H9 (cell line): ENCODE data around the gene UGT1A8. TPM values are rescaled to one million over a fixed set of nuclear protein-coding genes. Genes with fewer than 3 reads are reported as not detected.

Experiments
- DNase-seq: peaks from one replicate; pipeline ENCODE4 v3.0.0-alpha.2; 2017
- H2AFZ ChIP-seq: one replicate; pipeline ENCODE4 v1.6.1; 2013; ENCODE audit warnings: mild to moderate bottlenecking, low read length, control low read depth, moderate library complexity
- H2AK5ac ChIP-seq: 2 replicates; pipeline ENCODE4 v1.6.1; 2013; ENCODE audit warnings: low read length, control low read depth, mixed read lengths; ENCODE audit not compliant: insufficient read length
- H2BK120ac ChIP-seq: one replicate; pipeline ENCODE4 v1.6.1; 2013; ENCODE audit warnings: low read depth, mild to moderate bottlenecking, low read length, control low read depth, inconsistent platforms; ENCODE audit not compliant: poor library complexity, severe bottlenecking
- H2BK12ac ChIP-seq: 2 replicates; pipeline ENCODE4 v1.6.1; 2013; ENCODE audit warnings: low read length, control low read depth, mixed read lengths, low read depth; ENCODE audit not compliant: insufficient read length
- H2BK15ac ChIP-seq: 2 replicates; pipeline ENCODE4 v1.6.1; 2013; ENCODE audit warnings: low read depth, low read length, control low read depth
- H2BK20ac ChIP-seq: one replicate; pipeline ENCODE4 v1.6.1; 2013; ENCODE audit warnings: low read depth, mild to moderate bottlenecking, low read length, control low read depth, inconsistent platforms; ENCODE audit not compliant: poor library complexity, severe bottlenecking
- H2BK5ac ChIP-seq: 2 replicates; pipeline ENCODE4 v1.6.1; 2013; ENCODE audit warnings: low read length, control low read depth, mixed read lengths; ENCODE audit not compliant: insufficient read length
- H3K14ac ChIP-seq: 2 replicates; pipeline ENCODE4 v1.6.1; 2013; ENCODE audit warnings: low read length, control low read depth; ENCODE audit not compliant: insufficient read depth
- H3K18ac ChIP-seq: 2 replicates; pipeline ENCODE4 v1.6.1; 2013; ENCODE audit warnings: low read depth, mild to moderate bottlenecking, mixed read lengths, low read length, control low read depth; ENCODE audit not compliant: insufficient read length
- H3K23ac ChIP-seq: 2 replicates; pipeline ENCODE4 v1.6.1; 2013; ENCODE audit warnings: low read length, control low read depth, mixed read lengths, low read depth; ENCODE audit not compliant: insufficient read length
- H3K23me2 ChIP-seq: 2 replicates; pipeline ENCODE4 v1.6.1; 2013; ENCODE audit warnings: low read depth, mild to moderate bottlenecking, mixed read lengths, low read length, control low read depth; ENCODE audit not compliant: insufficient read length, poor library complexity, severe bottlenecking
- H3K27ac ChIP-seq: 2 replicates; pipeline ENCODE4 v1.5.1; 2013; ENCODE audit warnings: low read length, control low read depth, mixed read lengths, low read depth; ENCODE audit not compliant: insufficient read length
- H3K27me3 ChIP-seq: 2 replicates; pipeline ENCODE4 v1.6.1; 2013; ENCODE audit warnings: low read length, control low read depth, inconsistent platforms; ENCODE audit not compliant: insufficient read depth
- H3K4ac ChIP-seq: 2 replicates; pipeline ENCODE4 v1.6.1; 2013; ENCODE audit warnings: low read depth, mild to moderate bottlenecking, control low read depth, inconsistent platforms, low read length, moderate library complexity
- H3K4me1 ChIP-seq: 2 replicates; pipeline ENCODE4 v1.6.1; 2013; ENCODE audit warnings: low read length, control low read depth, inconsistent platforms; ENCODE audit not compliant: insufficient read depth
- H3K4me2 ChIP-seq: 2 replicates; pipeline ENCODE4 v1.6.1; 2013; ENCODE audit warnings: low read length, control low read depth, mixed read lengths; ENCODE audit not compliant: insufficient read length, insufficient read depth
- H3K56ac ChIP-seq: 2 replicates; pipeline ENCODE4 v1.6.1; 2013; ENCODE audit warnings: low read depth, mild to moderate bottlenecking, mixed read lengths, low read length, control low read depth; ENCODE audit not compliant: insufficient read length
- H3K79me1 ChIP-seq: 2 replicates; pipeline ENCODE4 v1.6.1; 2013; ENCODE audit warnings: low read depth, mild to moderate bottlenecking, moderate library complexity, low read length, control low read depth, inconsistent platforms; ENCODE audit not compliant: insufficient read depth, poor library complexity, severe bottlenecking
- H3K79me2 ChIP-seq: 2 replicates; pipeline ENCODE4 v1.6.1; 2013; ENCODE audit warnings: low read length, control low read depth, inconsistent platforms; ENCODE audit not compliant: insufficient read depth
- H3K9ac ChIP-seq: 2 replicates; pipeline ENCODE4 v1.6.1; 2013; ENCODE audit warnings: low read length, control low read depth, mixed read lengths; ENCODE audit not compliant: insufficient read length; ENCODE audit errors: extremely low read depth
- H3K9me3 ChIP-seq: one replicate; pipeline ENCODE4 v1.6.1; 2013; ENCODE audit warnings: low read depth, low read length, inconsistent platforms; ENCODE audit not compliant: control insufficient read depth
- H3T11ph ChIP-seq: one replicate; pipeline ENCODE4 v1.6.1; 2013; ENCODE audit warnings: mild to moderate bottlenecking, low read length, control low read depth, inconsistent platforms
- H4K20me1 ChIP-seq: one replicate; pipeline ENCODE4 v1.6.1; 2013; ENCODE audit not compliant: control insufficient read depth, insufficient read length, insufficient read depth
- H4K5ac ChIP-seq: 2 replicates; pipeline ENCODE4 v1.6.1; 2013; ENCODE audit warnings: low read depth, mild to moderate bottlenecking, mixed read lengths, low read length, control low read depth; ENCODE audit not compliant: insufficient read length
- H4K8ac ChIP-seq: replicated peaks from 2 replicates; pipeline ENCODE4 v1.6.1; 2013; ENCODE audit warnings: low read length, control low read depth, mixed read lengths, low read depth; ENCODE audit not compliant: insufficient read length
- H4K91ac ChIP-seq: 2 replicates; pipeline ENCODE4 v1.6.1; 2013; ENCODE audit warnings: low read depth, mild to moderate bottlenecking, moderate library complexity, mixed read lengths, low read length, control low read depth; ENCODE audit not compliant: insufficient read length
- H3K27ac Mint-ChIP-seq, 3 experiments: 2 replicates in 2 of 3; 3 replicates in 1 of 3; pipeline ENCODE4 v1.8.0; 2020 to 2021; ENCODE audit warnings: mixed read lengths in 3 of 3, mild to moderate bottlenecking in 1 of 3, moderate library complexity in 1 of 3
- H3K27me3 Mint-ChIP-seq: 2 replicates; pipeline ENCODE4 v1.8.0; 2021; ENCODE audit warnings: low read depth, mild to moderate bottlenecking, moderate library complexity, mixed read lengths
- H3K36me3 Mint-ChIP-seq, 3 experiments: 2 replicates in 2 of 3; 3 replicates in 1 of 3; pipeline ENCODE4 v1.8.0; 2020 to 2021; ENCODE audit warnings: low read depth in 3 of 3, mixed read lengths in 3 of 3; ENCODE audit not compliant: insufficient read depth in 1 of 3
- H3K4me1 Mint-ChIP-seq, 2 experiments: 2 replicates each; pipeline ENCODE4 v1.8.0; 2020; ENCODE audit warnings: mixed read lengths in 2 of 2
- H3K4me3 Mint-ChIP-seq, 2 experiments: 2 replicates in 1 of 2; 3 replicates in 1 of 2; pipeline ENCODE4 v1.8.0; 2020 to 2021; ENCODE audit warnings: mild to moderate bottlenecking in 2 of 2, mixed read lengths in 2 of 2, moderate library complexity in 1 of 2
- H3K9me3 Mint-ChIP-seq, 2 experiments: 2 replicates in 1 of 2; 3 replicates in 1 of 2; pipeline ENCODE4 v1.8.0; 2020; ENCODE audit warnings: mild to moderate bottlenecking in 2 of 2, mixed read lengths in 2 of 2, moderate library complexity in 1 of 2
- WGBS: extraction: QIAGEN DNeasy Blood & Tissue Kit; methylation state at CpG from one replicate; pipeline ENCODE4 v1.1.7; 2013; ENCODE audit warnings: missing lambda C conversion rate, low lambda C conversion rate, mixed read lengths; ENCODE audit not compliant: insufficient read length; ENCODE audit errors: extremely low coverage; 5-methylcytosine and 5-hydroxymethylcytosine counted together
- total RNA-seq: library from RNA; stranded (reverse); gene quantifications from 2 replicates; pipeline ENCODE4 v1.2.1, GENCODE V29; 2021
- TF ChIP-seq, protein P1 (sequence below): fragments of 200-600 bp; sonication (generic); conservative IDR thresholded peaks from 3 replicates; pipeline ENCODE4 v1.8.0; 2021; ENCODE audit warnings: antibody characterized with exemption, mild to moderate bottlenecking

UGT1A8 gene
- total RNA-seq, 1 experiment from 2014 or later = not detected

DNA sequence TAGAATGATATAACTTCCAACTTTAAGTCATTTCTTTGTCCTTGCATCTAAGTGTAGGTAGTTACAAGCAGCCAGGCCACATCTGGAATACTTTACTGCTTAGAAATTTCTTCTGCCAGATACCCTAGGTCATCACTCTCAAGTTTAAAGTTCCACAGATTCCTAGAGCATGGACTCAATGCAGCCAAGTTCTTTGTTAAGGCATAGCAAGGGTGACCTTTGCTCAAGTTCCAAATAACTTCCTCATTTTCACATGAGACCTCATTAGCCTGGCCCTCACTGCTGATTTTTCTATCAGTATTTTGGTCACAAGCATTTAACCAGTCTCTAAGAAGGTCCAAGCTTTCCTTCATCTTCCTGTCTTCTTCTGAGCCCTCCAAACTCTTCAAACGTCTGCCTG is 46.5 kb downstream of the UGT1A8 start:
- no peaks in the 10 kb centered on the region for H3K9me3 ChIP-seq
- Mint-ChIP-seq H3K27ac (no peak overlapping the region), H3K4me3 (no peak overlapping the region), H3K9me3 (peaks cover 6 to 8% of the 10 kb centered on the region in 2 experiments; a peak in 3 of 5 replicates), H3K36me3 (no peaks in the 10 kb centered on the region), H3K27me3 (peaks cover 8% of the 10 kb centered on the region), H3K4me1 (no peaks in the 10 kb centered on the region)
- H3K14ac ChIP-seq = no peak overlapping the region
- no peak overlapping the region for H3K9ac ChIP-seq
- no peak overlapping the region for H2BK120ac ChIP-seq
- H4K20me1 ChIP-seq = no peaks in the 10 kb centered on the region
- no peaks in the 10 kb centered on the region for H3K27me3 ChIP-seq
- H3K27ac ChIP-seq = no peak overlapping the region
- no peaks in the 10 kb centered on the region for H3K79me2 ChIP-seq
- no peaks in the 10 kb centered on the region for H3K79me1 ChIP-seq
- no peaks in the 10 kb centered on the region for H3K23me2 ChIP-seq
- WGBS = no CpG with 5 or more reads among the region's 1 CpG
- H4K91ac ChIP-seq = no peak overlapping the region
- no peak overlapping the region for H2AK5ac ChIP-seq
- H2BK12ac ChIP-seq = no peak overlapping the region
- H2BK15ac ChIP-seq = no peak overlapping the region
- no peak overlapping the region for H3K23ac ChIP-seq
- no peak overlapping the region for H3K4me2 ChIP-seq
- H3T11ph ChIP-seq = no peak overlapping the region
- H3K56ac ChIP-seq = no peak overlapping the region
- H3K18ac ChIP-seq = no peak overlapping the region
- TF ChIP-seq, protein P1, sequence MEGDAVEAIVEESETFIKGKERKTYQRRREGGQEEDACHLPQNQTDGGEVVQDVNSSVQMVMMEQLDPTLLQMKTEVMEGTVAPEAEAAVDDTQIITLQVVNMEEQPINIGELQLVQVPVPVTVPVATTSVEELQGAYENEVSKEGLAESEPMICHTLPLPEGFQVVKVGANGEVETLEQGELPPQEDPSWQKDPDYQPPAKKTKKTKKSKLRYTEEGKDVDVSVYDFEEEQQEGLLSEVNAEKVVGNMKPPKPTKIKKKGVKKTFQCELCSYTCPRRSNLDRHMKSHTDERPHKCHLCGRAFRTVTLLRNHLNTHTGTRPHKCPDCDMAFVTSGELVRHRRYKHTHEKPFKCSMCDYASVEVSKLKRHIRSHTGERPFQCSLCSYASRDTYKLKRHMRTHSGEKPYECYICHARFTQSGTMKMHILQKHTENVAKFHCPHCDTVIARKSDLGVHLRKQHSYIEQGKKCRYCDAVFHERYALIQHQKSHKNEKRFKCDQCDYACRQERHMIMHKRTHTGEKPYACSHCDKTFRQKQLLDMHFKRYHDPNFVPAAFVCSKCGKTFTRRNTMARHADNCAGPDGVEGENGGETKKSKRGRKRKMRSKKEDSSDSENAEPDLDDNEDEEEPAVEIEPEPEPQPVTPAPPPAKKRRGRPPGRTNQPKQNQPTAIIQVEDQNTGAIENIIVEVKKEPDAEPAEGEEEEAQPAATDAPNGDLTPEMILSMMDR = no peak
- no peaks in the 10 kb centered on the region for H3K4me1 ChIP-seq
- H2BK20ac ChIP-seq = no peak overlapping the region
- DNase-seq = no peak
- H2BK5ac ChIP-seq = no peak overlapping the region
- H4K5ac ChIP-seq = no peak overlapping the region
- no peak overlapping the region for H3K4ac ChIP-seq
- H2AFZ ChIP-seq = no peak overlapping the region
- no peak overlapping the region for H4K8ac ChIP-seq
